IMR-90 (cell line): Measurements from ENCODE around the gene SHOX. TPM values are rescaled to one million over a fixed set of nuclear protein-coding genes. Genes with fewer than 3 reads are reported as not detected.

Experiments used
- ATAC-seq: fragments of 200-7000 bp; cut with Tn5 transposase; 2 replicates; pipeline ENCODE4 v1.9.1; 2020; ENCODE audit warnings: low read depth, mild to moderate bottlenecking, moderate library complexity
- BruUV-seq: library from RNA; stranded (reverse); fragments of 400-500 nt; replicated peaks from 2 replicates; lab custom pipeline; 2021; lab: Mats Ljungman, UMichigan
- CTCF ChIA-PET: fragments of 300-600 bp; formaldehyde crosslinking; extraction: SDS; loops from one replicate; lab custom pipeline; 2021; ENCODE audit warnings: antibody characterized with exemption; lab: Yijun Ruan, JAX
- POLR2A ChIA-PET: fragments of 300-600 bp; sonication (Branson Sonifier 250); formaldehyde crosslinking; loops from one replicate; lab custom pipeline; 2022; ENCODE audit warnings: antibody characterized with exemption; ENCODE audit not compliant: unreplicated experiment; lab: Charles Lee
- DNase-seq: peaks from one replicate; pipeline ENCODE4 v3.0.0; 2013
- H2AFZ ChIP-seq: replicated peaks from 2 replicates; pipeline ENCODE3; 2013; ENCODE audit warnings: low read length, mild to moderate bottlenecking; ENCODE audit not compliant: poor library complexity
- H2AK5ac ChIP-seq: 2 replicates; pipeline ENCODE4 v1.6.1; 2013; ENCODE audit warnings: low read depth, low read length, inconsistent platforms
- H2AK9ac ChIP-seq: replicated peaks from 2 replicates; pipeline ENCODE3; 2013; ENCODE audit warnings: mild to moderate bottlenecking, low read depth, low read length, moderate library complexity; ENCODE audit not compliant: poor library complexity
- H2BK120ac ChIP-seq: 2 replicates; pipeline ENCODE4 v1.6.1; 2013; ENCODE audit warnings: low read depth, low read length, inconsistent platforms
- H2BK15ac ChIP-seq: 3 replicates; pipeline ENCODE4 v1.6.1; 2013; ENCODE audit warnings: low read depth, low read length, inconsistent platforms
- H2BK20ac ChIP-seq: 2 replicates; pipeline ENCODE4 v1.6.1; 2013; ENCODE audit warnings: low read depth, mild to moderate bottlenecking, inconsistent platforms, low read length, moderate library complexity
- H2BK5ac ChIP-seq: 2 replicates; pipeline ENCODE4 v1.6.1; 2013; ENCODE audit warnings: mild to moderate bottlenecking, low read depth, low read length, inconsistent platforms; ENCODE audit not compliant: poor library complexity, severe bottlenecking
- H3K14ac ChIP-seq: replicated peaks from 2 replicates; pipeline ENCODE4 v1.6.1; 2013; ENCODE audit warnings: low read depth, low read length, inconsistent platforms
- H3K18ac ChIP-seq: 2 replicates; pipeline ENCODE4 v1.6.1; 2013; ENCODE audit warnings: low read depth, low read length, control low read depth
- H3K23ac ChIP-seq: 2 replicates; pipeline ENCODE4 v1.6.1; 2013; ENCODE audit warnings: low read depth, low read length, inconsistent platforms
- H3K27ac ChIP-seq: 2 replicates; pipeline ENCODE4 v1.5.1; 2013; ENCODE audit warnings: mild to moderate bottlenecking, control low read depth, low read length; ENCODE audit not compliant: insufficient read depth
- H3K27me3 ChIP-seq: 2 replicates; pipeline ENCODE4 v1.6.1; 2013; ENCODE audit warnings: low read length; ENCODE audit not compliant: control insufficient read depth, insufficient read depth
- H3K36me3 ChIP-seq: 2 replicates; pipeline ENCODE4 v1.6.1; 2013; ENCODE audit warnings: low read length, mixed read lengths; ENCODE audit not compliant: control insufficient read depth, insufficient read depth
- H3K4ac ChIP-seq: 2 replicates; pipeline ENCODE4 v1.6.1; 2013; ENCODE audit warnings: low read depth, low read length, inconsistent platforms
- H3K4me1 ChIP-seq: 2 replicates; pipeline ENCODE4 v1.6.1; 2013; ENCODE audit warnings: low read length, mixed read lengths; ENCODE audit not compliant: control insufficient read depth, insufficient read depth
- H3K4me2 ChIP-seq: 2 replicates; pipeline ENCODE4 v1.6.1; 2013; ENCODE audit warnings: low read depth, mild to moderate bottlenecking, control low read depth, low read length, moderate library complexity
- H3K4me3 ChIP-seq: 2 replicates; pipeline ENCODE4 v1.5.1; 2013; ENCODE audit warnings: low read depth, mild to moderate bottlenecking, control low read depth, low read length, moderate library complexity; ENCODE audit not compliant: insufficient read depth
- H3K56ac ChIP-seq: 2 replicates; pipeline ENCODE4 v1.6.1; 2013; ENCODE audit warnings: low read length, inconsistent platforms; ENCODE audit not compliant: insufficient read depth; ENCODE audit errors: extremely low read depth
- H3K79me1 ChIP-seq, 2 experiments: 2 replicates each; pipeline ENCODE4 v1.6.1; 2013; ENCODE audit warnings: low read length in 2 of 2, inconsistent platforms in 1 of 2, low read depth in 1 of 2
- H3K9ac ChIP-seq: 2 replicates; pipeline ENCODE4 v1.6.1; 2013; ENCODE audit warnings: low read depth, low read length, control low read depth
- H3K9me1 ChIP-seq: 2 replicates; pipeline ENCODE4 v1.6.1; 2013; ENCODE audit warnings: low read length, inconsistent platforms; ENCODE audit not compliant: insufficient read depth
- H3K9me3 ChIP-seq: 2 replicates; pipeline ENCODE4 v1.6.1; 2013; ENCODE audit warnings: low read length; ENCODE audit not compliant: control insufficient read depth, insufficient read depth
- H4K20me1 ChIP-seq: 2 replicates; pipeline ENCODE4 v1.6.1; 2013; ENCODE audit warnings: low read length, inconsistent platforms; ENCODE audit not compliant: insufficient read depth
- H4K5ac ChIP-seq: 2 replicates; pipeline ENCODE4 v1.6.1; 2013; ENCODE audit warnings: mild to moderate bottlenecking, low read depth, low read length, control low read depth
- H4K8ac ChIP-seq, 2 experiments: 2 replicates each; pipeline ENCODE4 v1.6.1; 2013; ENCODE audit warnings: low read depth in 2 of 2, low read length in 2 of 2, control low read depth in 1 of 2, inconsistent platforms in 1 of 2
- H4K91ac ChIP-seq: 2 replicates; pipeline ENCODE4 v1.6.1; 2013; ENCODE audit warnings: low read depth, low read length, inconsistent platforms; ENCODE audit not compliant: insufficient read depth
- BHLHE40 ChIP-seq: fragments of 150-350 bp; IDR thresholded peaks from 2 replicates; pipeline ENCODE4 v1.6.1; 2016; ENCODE audit warnings: mild to moderate bottlenecking, low read depth, low read length
- CEBPB ChIP-seq: IDR thresholded peaks from 2 replicates; pipeline ENCODE4 v1.6.1; 2012; ENCODE audit warnings: low read depth, low read length, improper control_type of control experiment
- CHD1 ChIP-seq: IDR thresholded peaks from 2 replicates; pipeline ENCODE4 v1.6.1; 2012; ENCODE audit warnings: low read depth, low read length, improper control_type of control experiment
- FOS ChIP-seq: fragments of 150-350 bp; IDR thresholded peaks from 2 replicates; pipeline ENCODE4 v1.6.1; 2016; ENCODE audit warnings: low read depth, low read length
- MAFK ChIP-seq: IDR thresholded peaks from 2 replicates; pipeline ENCODE4 v1.6.1; 2012; ENCODE audit warnings: low read depth, low read length, improper control_type of control experiment
- MAZ ChIP-seq: IDR thresholded peaks from 2 replicates; pipeline ENCODE4 v1.6.1; 2012; ENCODE audit warnings: low read depth, mild to moderate bottlenecking, low read length, improper control_type of control experiment, moderate library complexity, borderline replicate concordance
- MXI1 ChIP-seq: IDR thresholded peaks from 2 replicates; pipeline ENCODE4 v1.6.1; 2012; ENCODE audit warnings: low read depth, mild to moderate bottlenecking, low read length, moderate library complexity, borderline replicate concordance
- NFE2L2 ChIP-seq: fragments of 150-350 bp; IDR thresholded peaks from 2 replicates; pipeline ENCODE4 v1.6.1; 2016; ENCODE audit warnings: low read depth, mild to moderate bottlenecking, low read length
- POLR2A ChIP-seq: IDR thresholded peaks from 2 replicates; pipeline ENCODE4 v1.6.1; 2012; ENCODE audit warnings: mild to moderate bottlenecking, low read depth, low read length
- RAD21 ChIP-seq: IDR thresholded peaks from 2 replicates; pipeline ENCODE4 v1.6.1; 2012; ENCODE audit warnings: low read length, improper control_type of control experiment
- RCOR1 ChIP-seq: IDR thresholded peaks from 2 replicates; pipeline ENCODE4 v1.6.1; 2012; ENCODE audit warnings: mild to moderate bottlenecking, low read length, improper control_type of control experiment; ENCODE audit not compliant: insufficient replicate concordance
- RFX5 ChIP-seq: IDR thresholded peaks from 2 replicates; pipeline ENCODE4 v1.8.0; 2012; ENCODE audit warnings: low read depth, mild to moderate bottlenecking, low read length, moderate library complexity
- SMC3 ChIP-seq: fragments of 150-350 bp; IDR thresholded peaks from 2 replicates; pipeline ENCODE4 v1.6.1; 2016; ENCODE audit warnings: low read depth, mild to moderate bottlenecking, antibody characterized with exemption, low read length, moderate library complexity
- WGBS, 2 experiments: methylation state at CpG; one replicate each; pipeline versions ENCODE4 v1.1.5 to v1.1.7; 2013; ENCODE audit warnings: missing lambda C conversion rate in 2 of 2; ENCODE audit not compliant: insufficient read length in 1 of 2; ENCODE audit errors: extremely low coverage in 2 of 2; 5-methylcytosine and 5-hydroxymethylcytosine counted together
- dilution Hi-C: fragments of 300-500 bp; cut with HindIII; formaldehyde crosslinking; loops from one replicate; pipeline ENCODE4 v1.14.3; 2018; ENCODE audit warnings: low sequenced_read_pairs; ENCODE audit not compliant: unreplicated experiment
- in situ Hi-C: fragments of 300-500 bp; cut with MboI; formaldehyde crosslinking; loops from 3 replicates; pipeline ENCODE4 v1.14.3; 2019; ENCODE audit warnings: low sequenced_read_pairs, inconsistent platforms, mixed read lengths
- intact Hi-C: fragments of 100-400 bp; cut with micrococcal nuclease; formaldehyde crosslinking; loops from 2 replicates; pipeline ENCODE4 v1.10.0; 2022
- polyA plus RNA-seq, 3 experiments: library from polyadenylated mRNA; depleted of rRNA; stranded (reverse); fragments of >200 nt; gene quantifications; 2 replicates each; pipeline ENCODE4 v1.2.3, GENCODE V29; 2012; ENCODE audit warnings: low replicate concordance in 1 of 3
- total RNA-seq: library from RNA; depleted of rRNA; stranded (reverse); fragments of >200 nt; gene quantifications from 2 replicates; pipeline ENCODE4 v1.2.3, GENCODE V29; 2012
- TF ChIP-seq, protein P1 (sequence below): fragments of 150-350 bp; IDR thresholded peaks from 2 replicates; pipeline ENCODE4 v1.6.1; 2017; ENCODE audit warnings: mild to moderate bottlenecking, antibody characterized with exemption, low read length, low read depth
- TF ChIP-seq, protein P2 (sequence below): conservative IDR thresholded peaks from 2 replicates; pipeline ENCODE4 v1.5.1; 2012; ENCODE audit warnings: mild to moderate bottlenecking, low read depth, low read length, improper control_type of control experiment
- TF ChIP-seq, protein P3 (sequence below): fragments of 150-350 bp; IDR thresholded peaks from 2 replicates; pipeline ENCODE4 v1.6.1; 2016; ENCODE audit warnings: low read depth, mild to moderate bottlenecking, low read length, moderate library complexity, borderline replicate concordance

Gene SHOX
- total and polyA plus RNA-seq, 2 of the 4 experiments (the other 2 are of a cell fraction), result not detected

DNA sequence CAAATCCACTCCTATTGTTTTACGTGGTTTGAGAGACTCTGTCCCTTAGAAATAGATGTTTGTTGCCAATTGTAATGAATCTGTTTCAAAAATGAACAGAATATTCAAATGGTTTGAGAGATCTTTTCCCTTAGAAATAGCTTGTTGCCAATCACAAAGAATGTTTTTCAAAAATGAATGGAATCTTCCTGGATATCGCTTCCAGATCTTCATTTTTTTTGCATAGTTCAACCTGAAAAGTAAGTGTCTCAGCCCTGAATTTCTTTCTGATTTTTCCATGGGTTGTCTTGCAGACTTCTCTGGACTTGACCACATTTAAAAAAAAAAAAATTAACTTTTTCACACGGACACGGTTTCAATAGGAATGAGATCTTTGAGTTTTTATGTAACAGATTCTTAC, 22.7 kb downstream of the SHOX start:
- no peak overlapping the region for H3K14ac ChIP-seq
- ChIA-PET POLR2A (no interaction called here), CTCF (no interaction called here)
- H2AFZ ChIP-seq, result no peak overlapping the region
- H3K4me3 ChIP-seq, result no peak overlapping the region
- no peak overlapping the region for H3K56ac ChIP-seq
- 86% methylated on average over 1 of the region's 4 CpGs; no CpG with 5 or more reads in 1 of the 2 experiments for WGBS, 2 experiments
- H3K9me1 ChIP-seq, result no peaks in the 10 kb centered on the region
- no peak overlapping the region for H4K5ac ChIP-seq
- H3K4me1 ChIP-seq, result no peaks in the 10 kb centered on the region
- in situ Hi-C loops, result no loop called here
- no peaks in the 10 kb centered on the region for H3K27me3 ChIP-seq
- H2BK15ac ChIP-seq, result no peak overlapping the region
- H3K4ac ChIP-seq, result no peak overlapping the region
- DNase-seq (no peak), ATAC-seq (no peak)
- no peak overlapping the region for H2AK5ac ChIP-seq
- no peaks in the 10 kb centered on the region for H3K36me3 ChIP-seq
- intact Hi-C loops, result no loop called here
- H2BK5ac ChIP-seq, result no peak overlapping the region
- no peak overlapping the region for H3K9ac ChIP-seq
- peaks cover 23% of the 10 kb centered on the region for H3K9me3 ChIP-seq
- BruUV-seq, result no TSS peak
- H2BK120ac ChIP-seq, result no peak overlapping the region
- H3K23ac ChIP-seq, result no peak overlapping the region
- H4K91ac ChIP-seq, result no peak overlapping the region
- no peaks in the 10 kb centered on the region for H4K20me1 ChIP-seq
- no peaks in the 10 kb centered on the region for H3K79me1 ChIP-seq
- no peak overlapping the region for H3K18ac ChIP-seq
- no peak overlapping the region for H3K4me2 ChIP-seq
- no peak overlapping the region for H2AK9ac ChIP-seq
- no peak overlapping the region for H2BK20ac ChIP-seq
- TF ChIP-seq NFE2L2 (no peak), RAD21 (no peak), CHD1 (no peak), MXI1 (no peak), SMC3 (no peak), MAZ (no peak), CEBPB (no peak), MAFK (no peak), BHLHE40 (no peak), POLR2A (no peak), FOS (no peak), RFX5 (no peak), RCOR1 (no peak)
- TF ChIP-seq, protein P1, sequence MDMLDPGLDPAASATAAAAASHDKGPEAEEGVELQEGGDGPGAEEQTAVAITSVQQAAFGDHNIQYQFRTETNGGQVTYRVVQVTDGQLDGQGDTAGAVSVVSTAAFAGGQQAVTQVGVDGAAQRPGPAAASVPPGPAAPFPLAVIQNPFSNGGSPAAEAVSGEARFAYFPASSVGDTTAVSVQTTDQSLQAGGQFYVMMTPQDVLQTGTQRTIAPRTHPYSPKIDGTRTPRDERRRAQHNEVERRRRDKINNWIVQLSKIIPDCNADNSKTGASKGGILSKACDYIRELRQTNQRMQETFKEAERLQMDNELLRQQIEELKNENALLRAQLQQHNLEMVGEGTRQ, result no peak
- TF ChIP-seq, protein P2, sequence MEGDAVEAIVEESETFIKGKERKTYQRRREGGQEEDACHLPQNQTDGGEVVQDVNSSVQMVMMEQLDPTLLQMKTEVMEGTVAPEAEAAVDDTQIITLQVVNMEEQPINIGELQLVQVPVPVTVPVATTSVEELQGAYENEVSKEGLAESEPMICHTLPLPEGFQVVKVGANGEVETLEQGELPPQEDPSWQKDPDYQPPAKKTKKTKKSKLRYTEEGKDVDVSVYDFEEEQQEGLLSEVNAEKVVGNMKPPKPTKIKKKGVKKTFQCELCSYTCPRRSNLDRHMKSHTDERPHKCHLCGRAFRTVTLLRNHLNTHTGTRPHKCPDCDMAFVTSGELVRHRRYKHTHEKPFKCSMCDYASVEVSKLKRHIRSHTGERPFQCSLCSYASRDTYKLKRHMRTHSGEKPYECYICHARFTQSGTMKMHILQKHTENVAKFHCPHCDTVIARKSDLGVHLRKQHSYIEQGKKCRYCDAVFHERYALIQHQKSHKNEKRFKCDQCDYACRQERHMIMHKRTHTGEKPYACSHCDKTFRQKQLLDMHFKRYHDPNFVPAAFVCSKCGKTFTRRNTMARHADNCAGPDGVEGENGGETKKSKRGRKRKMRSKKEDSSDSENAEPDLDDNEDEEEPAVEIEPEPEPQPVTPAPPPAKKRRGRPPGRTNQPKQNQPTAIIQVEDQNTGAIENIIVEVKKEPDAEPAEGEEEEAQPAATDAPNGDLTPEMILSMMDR, result no peak
- TF ChIP-seq, protein P3, sequence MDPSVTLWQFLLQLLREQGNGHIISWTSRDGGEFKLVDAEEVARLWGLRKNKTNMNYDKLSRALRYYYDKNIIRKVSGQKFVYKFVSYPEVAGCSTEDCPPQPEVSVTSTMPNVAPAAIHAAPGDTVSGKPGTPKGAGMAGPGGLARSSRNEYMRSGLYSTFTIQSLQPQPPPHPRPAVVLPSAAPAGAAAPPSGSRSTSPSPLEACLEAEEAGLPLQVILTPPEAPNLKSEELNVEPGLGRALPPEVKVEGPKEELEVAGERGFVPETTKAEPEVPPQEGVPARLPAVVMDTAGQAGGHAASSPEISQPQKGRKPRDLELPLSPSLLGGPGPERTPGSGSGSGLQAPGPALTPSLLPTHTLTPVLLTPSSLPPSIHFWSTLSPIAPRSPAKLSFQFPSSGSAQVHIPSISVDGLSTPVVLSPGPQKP, result no peak
- H4K8ac ChIP-seq, result no peak overlapping the region
- dilution Hi-C loops, result no loop called here
- H3K27ac ChIP-seq, result no peak overlapping the region
